Choroid plexus epithelial cell (primary cell): ENCODE measurements around the gene GPR3.
"Not testable (repeated sequence)": the region's sequence is repeated elsewhere in the genome, so short reads cannot be mapped to it uniquely, and the experiment has no call there.

ENCODE experiments used
- DNase-seq: peaks from one replicate; pipeline ENCODE4 v3.0.0-alpha.2; 2010; ENCODE audit warnings: low read depth
- H3K4me3 ChIP-seq: 2 replicates; pipeline ENCODE4 v1.5.1; 2011; ENCODE audit warnings: low read depth, mild to moderate bottlenecking, control low read depth, low read length, moderate library complexity
- CTCF ChIP-seq: conservative IDR thresholded peaks from 2 replicates; pipeline ENCODE4 v1.5.1; 2011; ENCODE audit warnings: low read depth, mild to moderate bottlenecking, control low read depth, inconsistent platforms, low read length, moderate library complexity

The GPR3 gene

GRCh38 chr1:27431601-27431940 lies 39.1 kb downstream of the GPR3 start:
- DNase-seq: no peak
- H3K4me3 ChIP-seq: no peak overlapping the region
- TF ChIP-seq CTCF: no peak

GRCh38 chr1:27432725-27433124 lies 40.3 kb downstream of the GPR3 start:
- DNase-seq, H3K4me3 ChIP-seq: not testable (repeated sequence)

GRCh38 chr1:27433706-27434105 lies 41.3 kb downstream of the GPR3 start:
- H3K4me3 ChIP-seq: no peak overlapping the region
- DNase-seq: no peak
- no peak for TF ChIP-seq CTCF

- no peak for DNase-seq
- H3K4me3 ChIP-seq: no peak overlapping the region
- TF ChIP-seq CTCF: no peak
Measured at GRCh38 chr1:27435566-27436203, 43.3 kb downstream of the GPR3 start.

- H3K4me3 ChIP-seq: no peak overlapping the region
- DNase-seq: peak; percentile 63
- no peak for TF ChIP-seq CTCF
Measured at GRCh38 chr1:27436204-27437159, 44.1 kb downstream of the GPR3 start.

GRCh38 chr1:27438621-27439061 lies 46.2 kb downstream of the GPR3 start:
- TF ChIP-seq CTCF: no peak
- H3K4me3 ChIP-seq: no peak overlapping the region
- DNase-seq: no peak

- no peak for TF ChIP-seq CTCF
Measured at GRCh38 chr1:27439150-27439549, 46.7 kb downstream of the GPR3 start.

More at GRCh38 chr1:27439150-27439549, 46.7 kb downstream of the GPR3 start:
- no peak overlapping the region for H3K4me3 ChIP-seq
- no peak for DNase-seq
